ENCODE measurements around the gene RASGEF1C. TPM values are rescaled to one million over a fixed set of nuclear protein-coding genes. Genes with fewer than 3 reads are reported as not detected.
A peak's percentile ranks its signal among the peaks of the same experiment; 100 is the strongest.

The RASGEF1C gene
- polyA plus RNA-seq, 3 donors: not detected

DNA sequence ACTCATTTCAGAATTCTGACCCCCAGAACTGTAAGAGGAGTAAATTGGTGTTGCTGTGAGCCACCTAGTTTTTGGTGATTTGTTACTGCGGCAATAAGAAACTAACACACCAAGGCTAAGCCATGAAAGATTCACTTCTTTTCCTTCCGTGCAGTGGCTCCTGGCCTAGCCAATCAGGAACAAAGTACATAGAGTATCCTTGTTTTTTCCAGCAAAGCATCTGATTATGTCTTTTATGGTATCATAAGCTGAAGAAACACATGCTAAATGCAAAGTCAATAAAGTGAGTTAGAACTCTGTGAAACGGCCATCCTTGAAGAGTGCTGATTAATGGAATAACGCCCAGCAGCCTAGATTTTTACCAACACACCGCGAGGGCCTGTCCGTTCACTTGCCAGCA, 148.8 kb downstream of the RASGEF1C start:
- Histone ChIP-seq H3K9ac (ENCODE audit: insufficient read depth, low read length, poor library complexity, severe bottlenecking) (no peak overlapping the region), H3K27ac (ENCODE audit: low read depth in 1 of 2, low read length in 2 of 2) (peak overlapping the region in 1 of 2 donors; percentile 47), H3K27me3 (ENCODE audit: control insufficient read depth in 2 of 2, insufficient read depth in 2 of 2, low read length in 2 of 2) (no peaks in the 10 kb centered on the region), H3K79me2 (ENCODE audit: insufficient read depth, low read length) (peaks cover 100% of the 10 kb centered on the region), H3K36me3 (replicated peaks in 1 of 2; ENCODE audit: control insufficient read depth in 1 of 2, insufficient read depth in 2 of 2, low read length in 2 of 2) (peaks cover 0 to 42% of the 10 kb centered on the region in 2 donors), H4K20me1 (ENCODE audit: insufficient read depth, low read length) (peaks cover 100% of the 10 kb centered on the region), H3K4me3 (replicated peaks in 1 of 3; ENCODE audit: low read depth in 2 of 3, low read length in 3 of 3) (no peak overlapping the region), H3K4me1 (ENCODE audit: control insufficient read depth in 1 of 2, insufficient read depth in 2 of 2, low read length in 2 of 2) (peaks cover 0 to 12% of the 10 kb centered on the region in 2 donors), H3K4me2 (replicated peaks; ENCODE audit: extremely low read depth, low read length, poor library complexity, severe bottlenecking) (no peak overlapping the region), H2AFZ (ENCODE audit: insufficient read depth, low read depth, low read length, poor library complexity, severe bottlenecking) (no peak overlapping the region), H3K9me3 (replicated peaks in 1 of 2; ENCODE audit: control insufficient read depth in 1 of 2, insufficient read depth in 1 of 2, low read length in 2 of 2) (no peaks in the 10 kb centered on the region)
- Mint-ChIP-seq H3K4me3 (no peak overlapping the region), H3K9me3 (peaks cover 0 to 3% (median 0%) of the 10 kb centered on the region in 7 donors), H3K27me3 (ENCODE audit: low read depth in 3 of 3) (peaks cover 0 to 1% (median 0%) of the 10 kb centered on the region in 3 donors), H3K36me3 (peaks cover 12 to 33% of the 10 kb centered on the region in 2 donors), H3K27ac (peak overlapping the region in 3 of 7 donors; percentile 64 to 72 (median 66)), H3K4me1 (peaks cover 43% of the 10 kb centered on the region)
- TF ChIP-seq, protein P1, sequence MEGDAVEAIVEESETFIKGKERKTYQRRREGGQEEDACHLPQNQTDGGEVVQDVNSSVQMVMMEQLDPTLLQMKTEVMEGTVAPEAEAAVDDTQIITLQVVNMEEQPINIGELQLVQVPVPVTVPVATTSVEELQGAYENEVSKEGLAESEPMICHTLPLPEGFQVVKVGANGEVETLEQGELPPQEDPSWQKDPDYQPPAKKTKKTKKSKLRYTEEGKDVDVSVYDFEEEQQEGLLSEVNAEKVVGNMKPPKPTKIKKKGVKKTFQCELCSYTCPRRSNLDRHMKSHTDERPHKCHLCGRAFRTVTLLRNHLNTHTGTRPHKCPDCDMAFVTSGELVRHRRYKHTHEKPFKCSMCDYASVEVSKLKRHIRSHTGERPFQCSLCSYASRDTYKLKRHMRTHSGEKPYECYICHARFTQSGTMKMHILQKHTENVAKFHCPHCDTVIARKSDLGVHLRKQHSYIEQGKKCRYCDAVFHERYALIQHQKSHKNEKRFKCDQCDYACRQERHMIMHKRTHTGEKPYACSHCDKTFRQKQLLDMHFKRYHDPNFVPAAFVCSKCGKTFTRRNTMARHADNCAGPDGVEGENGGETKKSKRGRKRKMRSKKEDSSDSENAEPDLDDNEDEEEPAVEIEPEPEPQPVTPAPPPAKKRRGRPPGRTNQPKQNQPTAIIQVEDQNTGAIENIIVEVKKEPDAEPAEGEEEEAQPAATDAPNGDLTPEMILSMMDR (IDR thresholded peaks at IDR 0.05): no peak
- intact Hi-C loops (cut with micrococcal nuclease): loop anchor here in 1 of 2 donors (10.0 kb wide), 1 partner anchor 85 kb away; no protein-coding TSS in a partner anchor
- WGBS (ENCODE audit: insufficient coverage): 92% methylated on average over 2 of the region's 7 CpGs
- no peak for DNase-seq

DNA sequence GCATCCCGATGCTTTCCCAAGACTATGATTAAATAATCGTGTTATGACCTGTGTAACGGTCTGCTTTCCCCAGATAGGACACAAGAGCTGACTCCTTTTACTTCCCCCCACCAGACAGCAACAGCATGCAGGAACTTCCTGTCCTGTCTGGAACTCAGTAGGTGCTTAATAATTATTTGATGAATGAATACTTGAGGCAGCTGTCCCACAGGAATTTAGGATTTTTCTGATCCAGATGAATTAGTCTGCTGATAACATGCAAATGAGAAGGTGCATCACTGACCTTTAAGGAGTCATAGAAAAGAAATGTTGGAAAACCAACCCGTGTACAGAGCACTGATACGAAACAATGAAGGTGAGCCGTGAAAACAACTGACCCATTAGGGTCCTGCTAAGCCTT, 149.7 kb downstream of the RASGEF1C start:
- peaks cover 12 to 37% of the 10 kb centered on the region in 2 donors for H3K36me3 Mint-ChIP-seq
- intact Hi-C loops (cut with micrococcal nuclease): no loop called here
- Histone ChIP-seq H3K27ac (ENCODE audit: low read depth in 1 of 2, low read length in 2 of 2) (peak overlapping the region in 1 of 2 donors; percentile 47), H2AFZ (ENCODE audit: insufficient read depth, low read depth, low read length, poor library complexity, severe bottlenecking) (no peak overlapping the region), H3K27me3 (ENCODE audit: control insufficient read depth in 2 of 2, insufficient read depth in 2 of 2, low read length in 2 of 2) (no peaks in the 10 kb centered on the region), H3K9ac (ENCODE audit: insufficient read depth, low read length, poor library complexity, severe bottlenecking) (no peak overlapping the region), H3K4me3 (replicated peaks in 1 of 3; ENCODE audit: low read depth in 2 of 3, low read length in 3 of 3) (no peak overlapping the region), H3K9me3 (replicated peaks in 1 of 2; ENCODE audit: control insufficient read depth in 1 of 2, insufficient read depth in 1 of 2, low read length in 2 of 2) (no peaks in the 10 kb centered on the region), H3K4me2 (replicated peaks; ENCODE audit: extremely low read depth, low read length, poor library complexity, severe bottlenecking) (no peak overlapping the region), H3K4me1 (ENCODE audit: control insufficient read depth in 1 of 2, insufficient read depth in 2 of 2, low read length in 2 of 2) (peaks cover 0 to 12% of the 10 kb centered on the region in 2 donors), H3K79me2 (ENCODE audit: insufficient read depth, low read length) (peaks cover 100% of the 10 kb centered on the region), H4K20me1 (ENCODE audit: insufficient read depth, low read length) (peaks cover 100% of the 10 kb centered on the region), H3K36me3 (replicated peaks in 1 of 2; ENCODE audit: control insufficient read depth in 1 of 2, insufficient read depth in 2 of 2, low read length in 2 of 2) (peaks cover 0 to 45% of the 10 kb centered on the region in 2 donors)
- WGBS (ENCODE audit: insufficient coverage): 100% methylated on average over 3 of the region's 6 CpGs
- H3K9me3 Mint-ChIP-seq: peaks cover 0 to 3% (median 0%) of the 10 kb centered on the region in 7 donors
- H3K4me1 Mint-ChIP-seq: peaks cover 39% of the 10 kb centered on the region
- TF ChIP-seq, protein P1 (IDR thresholded peaks at IDR 0.05): no peak
- DNase-seq: no peak
- H3K27me3 Mint-ChIP-seq (ENCODE audit: low read depth in 3 of 3): peaks cover 0 to 1% (median 0%) of the 10 kb centered on the region in 3 donors
- H3K4me3 Mint-ChIP-seq: no peak overlapping the region
- H3K27ac Mint-ChIP-seq: peak overlapping the region; percentile 4 to 76 (median 66)
